Measurements from ENCODE around the gene PTOV1. TPM values are rescaled to one million over a fixed set of nuclear protein-coding genes. Genes with fewer than 3 reads are reported as not detected.

PTOV1 gene
- total and polyA plus RNA-seq, 2 donors (not counting 1 experiment from before 2014, with no cell fraction given): 144 to 230 TPM

DNA sequence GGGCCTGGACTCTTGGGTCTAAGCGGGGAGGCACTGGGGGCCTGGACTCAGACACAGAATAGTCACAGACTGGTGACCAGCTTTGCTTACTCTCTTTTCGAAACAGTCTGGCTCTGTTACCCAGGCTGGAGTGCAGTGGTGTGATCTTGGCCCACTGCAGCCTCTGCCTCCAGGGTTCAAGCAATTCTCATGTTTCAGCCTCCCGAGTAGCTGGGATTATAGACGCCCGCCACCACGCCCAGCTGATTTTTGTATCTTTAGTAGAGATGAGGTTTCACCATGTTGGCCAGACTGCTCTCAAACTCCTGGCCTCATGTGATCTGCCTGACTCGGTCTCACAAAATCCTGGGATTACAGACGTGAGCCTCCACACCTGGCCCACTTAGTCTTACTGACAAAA lies 21.8 kb upstream of the PTOV1 start:
- H3K9me3 ChIP-seq (ENCODE audit: control extremely low read depth in 1 of 3, control insufficient read depth in 2 of 3, insufficient read depth in 1 of 3, low read length in 2 of 3): peaks cover 0 to 2% (median 0%) of the 10 kb centered on the region in 3 donors
- 84% methylated on average over 8 of the region's 8 CpGs for WGBS (ENCODE audit: insufficient coverage)
- peaks cover 73% of the 10 kb centered on the region for H4K20me1 ChIP-seq (ENCODE audit: control insufficient read depth, insufficient read depth, low read length, poor library complexity, severe bottlenecking)
- no peak overlapping the region for H2AFZ ChIP-seq (ENCODE audit: insufficient read depth, low read depth, low read length, poor library complexity, severe bottlenecking)
- H3K27ac Mint-ChIP-seq: no peak overlapping the region
- intact Hi-C loops (cut with micrococcal nuclease): no loop called here
- H3K4me3 Mint-ChIP-seq: no peak overlapping the region
- no peak overlapping the region for H3K4me3 ChIP-seq (ENCODE audit: control extremely low read depth in 1 of 5, extremely low read depth in 1 of 5, insufficient read depth in 1 of 5, low read depth in 2 of 5, low read length in 4 of 5)
- H3K4me2 ChIP-seq (replicated peaks; ENCODE audit: low read depth, low read length, poor library complexity, severe bottlenecking): no peak overlapping the region
- no peak for DNase-seq
- H3K36me3 ChIP-seq (replicated peaks in 1 of 2; ENCODE audit: control extremely low read depth in 1 of 2, control insufficient read depth in 1 of 2, extremely low read depth in 1 of 2, insufficient read depth in 2 of 2, low read length in 1 of 2): peaks cover 0 to 80% of the 10 kb centered on the region in 2 experiments
- H3K4me1 Mint-ChIP-seq: no peaks in the 10 kb centered on the region
- ChIA-PET POLR2A (no interaction called here), CTCF (no interaction called here)
- no peaks in the 10 kb centered on the region for H3K27me3 Mint-ChIP-seq
- no peak overlapping the region for H3K27ac ChIP-seq (ENCODE audit: low read length in 2 of 2)
- peaks cover 63% of the 10 kb centered on the region for H3K79me2 ChIP-seq (ENCODE audit: control insufficient read depth, insufficient read depth, low read length)
- TF ChIP-seq, protein P1, sequence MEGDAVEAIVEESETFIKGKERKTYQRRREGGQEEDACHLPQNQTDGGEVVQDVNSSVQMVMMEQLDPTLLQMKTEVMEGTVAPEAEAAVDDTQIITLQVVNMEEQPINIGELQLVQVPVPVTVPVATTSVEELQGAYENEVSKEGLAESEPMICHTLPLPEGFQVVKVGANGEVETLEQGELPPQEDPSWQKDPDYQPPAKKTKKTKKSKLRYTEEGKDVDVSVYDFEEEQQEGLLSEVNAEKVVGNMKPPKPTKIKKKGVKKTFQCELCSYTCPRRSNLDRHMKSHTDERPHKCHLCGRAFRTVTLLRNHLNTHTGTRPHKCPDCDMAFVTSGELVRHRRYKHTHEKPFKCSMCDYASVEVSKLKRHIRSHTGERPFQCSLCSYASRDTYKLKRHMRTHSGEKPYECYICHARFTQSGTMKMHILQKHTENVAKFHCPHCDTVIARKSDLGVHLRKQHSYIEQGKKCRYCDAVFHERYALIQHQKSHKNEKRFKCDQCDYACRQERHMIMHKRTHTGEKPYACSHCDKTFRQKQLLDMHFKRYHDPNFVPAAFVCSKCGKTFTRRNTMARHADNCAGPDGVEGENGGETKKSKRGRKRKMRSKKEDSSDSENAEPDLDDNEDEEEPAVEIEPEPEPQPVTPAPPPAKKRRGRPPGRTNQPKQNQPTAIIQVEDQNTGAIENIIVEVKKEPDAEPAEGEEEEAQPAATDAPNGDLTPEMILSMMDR (IDR thresholded peaks at IDR 0.05): no peak
- TF ChIP-seq EZH2 (IDR thresholded peaks at IDR 0.05; ENCODE audit: borderline replicate concordance, insufficient read depth, low read depth, low read length, poor library complexity, severe bottlenecking): no peak
- H3K9me3 Mint-ChIP-seq (ENCODE audit: insufficient read depth): no peaks in the 10 kb centered on the region
- no peak for ATAC-seq (ENCODE audit: low read depth)
- H3K27me3 ChIP-seq (replicated peaks in 1 of 4; ENCODE audit: control extremely low read depth in 1 of 4, control insufficient read depth in 3 of 4, insufficient read depth in 4 of 4, low read length in 3 of 4): no peaks in the 10 kb centered on the region
- H3K4me1 ChIP-seq (ENCODE audit: control insufficient read depth in 2 of 2, insufficient read depth in 2 of 2, low read length in 2 of 2): no peaks in the 10 kb centered on the region
- H3K9ac ChIP-seq (ENCODE audit: low read length): no peak overlapping the region

DNA sequence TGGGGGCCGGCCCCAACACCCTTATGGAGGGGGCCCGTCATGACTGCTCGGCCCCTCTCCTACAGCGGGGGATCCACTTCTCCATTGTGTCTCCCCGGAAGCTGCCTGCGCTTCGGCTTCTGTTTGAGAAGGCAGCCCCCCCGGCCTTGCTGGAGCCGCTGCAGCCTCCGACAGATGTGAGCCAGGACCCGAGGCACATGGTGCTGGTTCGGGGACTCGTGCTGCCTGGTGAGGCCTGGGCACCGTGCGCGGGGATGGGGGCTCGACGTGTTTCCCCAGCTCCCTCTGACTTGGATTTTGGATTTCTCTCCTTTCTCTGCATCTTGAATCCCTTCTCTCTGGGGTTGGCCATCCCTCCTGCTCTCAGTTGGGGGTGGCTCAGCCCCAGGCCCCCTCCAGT lies 21.2 kb upstream of the PTOV1 start:
- Histone ChIP-seq H2AFZ (ENCODE audit: insufficient read depth, low read depth, low read length, poor library complexity, severe bottlenecking) (no peak overlapping the region), H3K79me2 (ENCODE audit: control insufficient read depth, insufficient read depth, low read length) (peaks cover 58% of the 10 kb centered on the region), H3K36me3 (replicated peaks in 1 of 2; ENCODE audit: control extremely low read depth in 1 of 2, control insufficient read depth in 1 of 2, extremely low read depth in 1 of 2, insufficient read depth in 2 of 2, low read length in 1 of 2) (peaks cover 0 to 80% of the 10 kb centered on the region in 2 experiments), H4K20me1 (ENCODE audit: control insufficient read depth, insufficient read depth, low read length, poor library complexity, severe bottlenecking) (peaks cover 68% of the 10 kb centered on the region), H3K4me2 (replicated peaks; ENCODE audit: low read depth, low read length, poor library complexity, severe bottlenecking) (no peak overlapping the region), H3K27me3 (replicated peaks in 1 of 4; ENCODE audit: control extremely low read depth in 1 of 4, control insufficient read depth in 3 of 4, insufficient read depth in 4 of 4, low read length in 3 of 4) (no peaks in the 10 kb centered on the region), H3K9me3 (ENCODE audit: control extremely low read depth in 1 of 3, control insufficient read depth in 2 of 3, insufficient read depth in 1 of 3, low read length in 2 of 3) (peaks cover 0 to 2% (median 0%) of the 10 kb centered on the region in 3 donors), H3K4me3 (ENCODE audit: control extremely low read depth in 1 of 5, extremely low read depth in 1 of 5, insufficient read depth in 1 of 5, low read depth in 2 of 5, low read length in 4 of 5) (no peak overlapping the region), H3K27ac (ENCODE audit: low read length in 2 of 2) (no peak overlapping the region), H3K4me1 (ENCODE audit: control insufficient read depth in 2 of 2, insufficient read depth in 2 of 2, low read length in 2 of 2) (no peaks in the 10 kb centered on the region), H3K9ac (ENCODE audit: low read length) (no peak overlapping the region)
- no peaks in the 10 kb centered on the region for H3K27me3 Mint-ChIP-seq
- no peaks in the 10 kb centered on the region for H3K9me3 Mint-ChIP-seq (ENCODE audit: insufficient read depth)
- ATAC-seq (ENCODE audit: low read depth) (no peak), DNase-seq (no peak)
- no peak overlapping the region for H3K27ac Mint-ChIP-seq
- H3K4me1 Mint-ChIP-seq: no peaks in the 10 kb centered on the region
- intact Hi-C loops (cut with micrococcal nuclease): no loop called here
- POLR2A ChIA-PET: no interaction called here
- TF ChIP-seq EZH2 (IDR thresholded peaks at IDR 0.05; ENCODE audit: borderline replicate concordance, insufficient read depth, low read depth, low read length, poor library complexity, severe bottlenecking): no peak
- TF ChIP-seq, protein P1 (IDR thresholded peaks at IDR 0.05): no peak
- WGBS (ENCODE audit: insufficient coverage): 93% methylated on average over 17 of the region's 18 CpGs
- CTCF ChIA-PET: interaction anchor here (1.1 kb wide), 1 partner anchor 15 kb away, joined by 3 read pairs; no protein-coding TSS in a partner anchor
- H3K4me3 Mint-ChIP-seq: no peak overlapping the region
